ENCODE data around the gene RASAL3. TPM values are rescaled to one million over a fixed set of nuclear protein-coding genes. Genes with fewer than 3 reads are reported as not detected.

RASAL3 gene
- total RNA-seq, 1 experiment from 2014 or later: 1.1 TPM

- H3K4me1 ChIP-seq (ENCODE audit: insufficient read depth, low read length, poor library complexity, severe bottlenecking): peaks cover 21% of the 10 kb centered on the region
- ChIA-PET CTCF (no interaction called here), POLR2A (ENCODE audit: low non-redundant PET) (no interaction called here)
- intact Hi-C loops (cut with micrococcal nuclease; ENCODE audit: unreplicated experiment): no loop called here
- DNase-seq (ENCODE audit: low spot score): no peak
- no TSS peak for BruUV-seq (replicated peaks)
- no peak for TF ChIP-seq CTCF (conservative IDR thresholded peaks at IDR 0.05; ENCODE audit: low read depth, low read length)
- no peak for TF ChIP-seq EZH2 (IDR thresholded peaks at IDR 0.05; ENCODE audit: borderline replicate concordance, low read depth, low read length, poor library complexity, severe bottlenecking)
- H3K9me3 ChIP-seq (ENCODE audit: low read depth, low read length, poor library complexity, severe bottlenecking): peaks cover 10% of the 10 kb centered on the region
- H3K4me3 ChIP-seq (ENCODE audit: low read depth, low read length, poor library complexity, severe bottlenecking): no peak overlapping the region
- H3K27me3 ChIP-seq (replicated peaks; ENCODE audit: insufficient read depth, low read depth, low read length, poor library complexity): no peaks in the 10 kb centered on the region
- peaks cover 50% of the 10 kb centered on the region for H3K36me3 ChIP-seq (ENCODE audit: insufficient read depth, low read length, poor library complexity, severe bottlenecking)
- peak overlapping the region; percentile 53 for H3K27ac ChIP-seq (ENCODE audit: low read depth, low read length, poor library complexity, severe bottlenecking)
Observed at GRCh38 chr19:15422296-15423075, 41.9 kb downstream of the RASAL3 start.

- peak overlapping the region; percentile 53 for H3K27ac ChIP-seq (ENCODE audit: low read depth, low read length, poor library complexity, severe bottlenecking)
- H3K4me1 ChIP-seq (ENCODE audit: insufficient read depth, low read length, poor library complexity, severe bottlenecking): peaks cover 27% of the 10 kb centered on the region
- H3K4me3 ChIP-seq (ENCODE audit: low read depth, low read length, poor library complexity, severe bottlenecking): no peak overlapping the region
- TF ChIP-seq EZH2 (IDR thresholded peaks at IDR 0.05; ENCODE audit: borderline replicate concordance, low read depth, low read length, poor library complexity, severe bottlenecking): no peak
- no peak for TF ChIP-seq CTCF (conservative IDR thresholded peaks at IDR 0.05; ENCODE audit: low read depth, low read length)
- CTCF ChIA-PET: no interaction called here
- DNase-seq (ENCODE audit: low spot score): no peak
- intact Hi-C loops (cut with micrococcal nuclease; ENCODE audit: unreplicated experiment): no loop called here
- BruUV-seq (replicated peaks): no TSS peak
- POLR2A ChIA-PET (ENCODE audit: low non-redundant PET): no interaction called here
- H3K27me3 ChIP-seq (replicated peaks; ENCODE audit: insufficient read depth, low read depth, low read length, poor library complexity): no peaks in the 10 kb centered on the region
- H3K36me3 ChIP-seq (ENCODE audit: insufficient read depth, low read length, poor library complexity, severe bottlenecking): peaks cover 43% of the 10 kb centered on the region
- peaks cover 10% of the 10 kb centered on the region for H3K9me3 ChIP-seq (ENCODE audit: low read depth, low read length, poor library complexity, severe bottlenecking)
Observed at GRCh38 chr19:15421721-15422260, 42.6 kb downstream of the RASAL3 start.

GRCh38 chr19:15421136-15421695 lies 43.1 kb downstream of the RASAL3 start:
- H3K27ac ChIP-seq (ENCODE audit: low read depth, low read length, poor library complexity, severe bottlenecking): peak overlapping the region; percentile 53
- CTCF ChIA-PET: no interaction called here
- H3K36me3 ChIP-seq (ENCODE audit: insufficient read depth, low read length, poor library complexity, severe bottlenecking): peaks cover 41% of the 10 kb centered on the region
- no peaks in the 10 kb centered on the region for H3K27me3 ChIP-seq (replicated peaks; ENCODE audit: insufficient read depth, low read depth, low read length, poor library complexity)
- TF ChIP-seq EZH2 (IDR thresholded peaks at IDR 0.05; ENCODE audit: borderline replicate concordance, low read depth, low read length, poor library complexity, severe bottlenecking): no peak
- no peak for TF ChIP-seq CTCF (conservative IDR thresholded peaks at IDR 0.05; ENCODE audit: low read depth, low read length)
- intact Hi-C loops (cut with micrococcal nuclease; ENCODE audit: unreplicated experiment): no loop called here
- H3K4me3 ChIP-seq (ENCODE audit: low read depth, low read length, poor library complexity, severe bottlenecking): no peak overlapping the region
- peaks cover 27% of the 10 kb centered on the region for H3K4me1 ChIP-seq (ENCODE audit: insufficient read depth, low read length, poor library complexity, severe bottlenecking)
- peaks cover 10% of the 10 kb centered on the region for H3K9me3 ChIP-seq (ENCODE audit: low read depth, low read length, poor library complexity, severe bottlenecking)
- BruUV-seq (replicated peaks): no TSS peak
- POLR2A ChIA-PET (ENCODE audit: low non-redundant PET): no interaction called here
- no peak for DNase-seq (ENCODE audit: low spot score)

Data from A673 (cell line).